A673 (cell line): ENCODE data around the gene BCL2.

Source experiments
- CTCF ChIP-seq: fragments of 300-800, 200-600 bp; sonication (generic); conservative IDR thresholded peaks from 2 replicates; pipeline ENCODE4 v1.5.1; 2017; ENCODE audit warnings: low read depth, mild to moderate bottlenecking, antibody characterized with exemption, low read length, moderate library complexity, mixed read lengths
- EZH2 ChIP-seq: fragments of 200-600 bp; sonication (generic); IDR thresholded peaks from 2 replicates; pipeline ENCODE4 v1.6.1; 2017; ENCODE audit warnings: borderline replicate concordance, low read depth, mild to moderate bottlenecking, mixed read lengths, antibody characterized with exemption, low read length; ENCODE audit not compliant: poor library complexity, severe bottlenecking

- TF ChIP-seq CTCF: no peak
- TF ChIP-seq EZH2: no peak
Measured at GRCh38 chr18:63099091-63099840, 220.3 kb downstream of the BCL2 start.
